Left lung (tissue), 10 donors: Measurements from ENCODE around the gene CDH26. TPM values are rescaled to one million over a fixed set of nuclear protein-coding genes. Genes with fewer than 3 reads are reported as not detected.

ENCODE experiments used
- ATAC-seq: fragments of 200-7000 bp; cut with Tn5 transposase; one replicate; pipeline ENCODE4 v1.9.1; 2020; ENCODE audit warnings: moderate library complexity
- DNase-seq, 4 donors: peaks; one replicate each; pipeline ENCODE4 v3.0.0-alpha.2; 2013 to 2020
- H3K27ac ChIP-seq, 2 donors: fragments of 200-600 bp; sonication (generic) in 1 of 2; one replicate each; pipeline versions ENCODE4 v1.5.0 to v1.8.0; 2020 to 2021
- H3K27me3 ChIP-seq, 2 donors: fragments of 200-600 bp; sonication (generic) in 1 of 2; one replicate each; pipeline versions ENCODE4 v1.5.0 to v1.8.0; 2020 to 2021
- H3K36me3 ChIP-seq, 2 donors: fragments of 200-600 bp; sonication (generic) in 1 of 2; one replicate each; pipeline versions ENCODE4 v1.5.0 to v1.8.0; 2020 to 2021
- H3K4me1 ChIP-seq, 2 donors: fragments of 200-600 bp; one replicate each; pipeline ENCODE4 v1.8.0; 2021
- H3K4me3 ChIP-seq, 2 donors: fragments of 200-600 bp; sonication (generic) in 1 of 2; one replicate each; pipeline versions ENCODE4 v1.5.0 to v1.8.0; 2020 to 2021; ENCODE audit warnings: mild to moderate bottlenecking in 1 of 2
- H3K9me3 ChIP-seq, 2 donors: fragments of 200-600 bp; sonication (generic) in 1 of 2; one replicate each; pipeline versions ENCODE4 v1.5.0 to v1.8.0; 2020 to 2021
- CTCF ChIP-seq, 2 donors: fragments of 200-600 bp; sonication (generic) in 1 of 2; IDR thresholded peaks; one replicate each; pipeline versions ENCODE4 v1.5.0 to v1.8.0; 2021; ENCODE audit warnings: antibody characterized with exemption in 2 of 2
- intact Hi-C, 2 donors: fragments of 100-400 bp; cut with DNase I; formaldehyde crosslinking; loops; one replicate each; pipeline versions ENCODE4 v1.11.2 to v1.14.2; 2022
- polyA plus RNA-seq, 6 donors: library from polyadenylated mRNA; unstranded; fragments of 120-200 nt; gene quantifications; one replicate each; pipeline ENCODE4 v1.2.1, GENCODE V29; 2013; ENCODE audit not compliant: insufficient read length in 6 of 6
- total RNA-seq, 2 donors: library from RNA; stranded (reverse); fragmentation: NEBNext Ultra II Directional; extraction: Animal tissue kit (Norgen Biotek cat#: 25700); gene quantifications; one replicate each; pipeline ENCODE4 v1.2.1, GENCODE V29; 2021
- donor health status: DM: no; HTN: yes; CAD: no.
- donor health status: DM: no; HTN: no; CAD: no.

The CDH26 gene
- total and polyA plus RNA-seq, 8 donors: 1.6 to 7.3 (median 2.0) TPM

GRCh38 chr20:60057123-60057865 is 99.1 kb downstream of the CDH26 start:
- H3K4me1 ChIP-seq: peaks cover 10 to 78% of the 10 kb centered on the region in 2 donors
- H3K9me3 ChIP-seq: no peaks in the 10 kb centered on the region
- DNase-seq (peak in 3 of 4 donors; percentile 54 to 74 (median 61)), ATAC-seq (peak; percentile 80)
- H3K36me3 ChIP-seq: no peaks in the 10 kb centered on the region
- H3K4me3 ChIP-seq: no peak overlapping the region
- H3K27ac ChIP-seq: peak overlapping the region in 1 of 2 donors; percentile 96
- TF ChIP-seq CTCF (IDR thresholded peaks at IDR 0.05): peak; percentile 87
- intact Hi-C loops: no loop called here
- H3K27me3 ChIP-seq: peaks cover 0 to 17% of the 10 kb centered on the region in 2 donors

GRCh38 chr20:60057866-60058807 is 99.9 kb downstream of the CDH26 start:
- ATAC-seq (peak; percentile 64), DNase-seq (peak; percentile 22 to 88 (median 62))
- H3K27me3 ChIP-seq: peaks cover 0 to 13% of the 10 kb centered on the region in 2 donors
- no peaks in the 10 kb centered on the region for H3K36me3 ChIP-seq
- peak overlapping the region; percentile 45 to 96 for H3K27ac ChIP-seq
- H3K9me3 ChIP-seq: no peaks in the 10 kb centered on the region
- intact Hi-C loops: no loop called here
- peaks cover 10 to 71% of the 10 kb centered on the region in 2 donors for H3K4me1 ChIP-seq
- no peak overlapping the region for H3K4me3 ChIP-seq
- no peak for TF ChIP-seq CTCF (IDR thresholded peaks at IDR 0.05)

- intact Hi-C loops: no loop called here
- no peak overlapping the region for H3K4me3 ChIP-seq
- no peak for TF ChIP-seq CTCF (IDR thresholded peaks at IDR 0.05)
- peak overlapping the region; percentile 45 to 96 for H3K27ac ChIP-seq
- ATAC-seq (no peak), DNase-seq (no peak)
- peaks cover 0 to 8% of the 10 kb centered on the region in 2 donors for H3K27me3 ChIP-seq
- no peaks in the 10 kb centered on the region for H3K9me3 ChIP-seq
- no peaks in the 10 kb centered on the region for H3K36me3 ChIP-seq
- H3K4me1 ChIP-seq: peaks cover 10 to 63% of the 10 kb centered on the region in 2 donors
These were observed 100.7 kb downstream of the CDH26 start for GRCh38 chr20:60058879-60059278.

- Histone ChIP-seq H3K4me1 (peaks cover 10 to 58% of the 10 kb centered on the region in 2 donors), H3K27me3 (peaks cover 0 to 6% of the 10 kb centered on the region in 2 donors), H3K9me3 (no peaks in the 10 kb centered on the region), H3K27ac (peak overlapping the region in 1 of 2 donors; percentile 74), H3K36me3 (no peaks in the 10 kb centered on the region), H3K4me3 (no peak overlapping the region)
- TF ChIP-seq CTCF (IDR thresholded peaks at IDR 0.05): no peak
- DNase-seq (no peak), ATAC-seq (no peak)
- intact Hi-C loops: no loop called here
These were observed 101.9 kb downstream of the CDH26 start for GRCh38 chr20:60060006-60060557.
